Effector CD4-positive, alpha-beta T cell (primary cell): ENCODE data around the gene KIF1B.
"Not testable (repeated sequence)": the region's sequence is repeated elsewhere in the genome, so short reads cannot be mapped to it uniquely, and the experiment has no call there.

Experiments
- DNase-seq: peaks from one replicate; pipeline ENCODE4 v3.0.0-alpha.2; 2020

KIF1B gene

GRCh38 chr1:10196976-10197375 is 13.4 kb upstream of the KIF1B start:
- no peak for DNase-seq

GRCh38 chr1:10200620-10201019 is 9.8 kb upstream of the KIF1B start:
- DNase-seq = no peak

GRCh38 chr1:10204003-10204642 is 6.2 kb upstream of the KIF1B start:
- DNase-seq = no peak

- not testable (repeated sequence) for DNase-seq
Observed at GRCh38 chr1:10205206-10205605, 5.2 kb upstream of the KIF1B start.

- DNase-seq = no peak
Observed at GRCh38 chr1:10207810-10208209, 2.6 kb upstream of the KIF1B start.

- no peak for DNase-seq
Observed at GRCh38 chr1:10208537-10208936, 1.8 kb upstream of the KIF1B start.

- no peak for DNase-seq
Observed at GRCh38 chr1:10209590-10209904, 823 bp upstream of the KIF1B start.

- DNase-seq = no peak
Observed at GRCh38 chr1:10210841-10211804, 753 bp downstream of the KIF1B start.

GRCh38 chr1:10211805-10212410 is 1.5 kb downstream of the KIF1B start:
- DNase-seq = no peak

GRCh38 chr1:10212476-10212875 is 2.1 kb downstream of the KIF1B start:
- DNase-seq = no peak

- no peak for DNase-seq
Observed at GRCh38 chr1:10213186-10213705, 2.9 kb downstream of the KIF1B start.

GRCh38 chr1:10216090-10216749 is 5.8 kb downstream of the KIF1B start:
- DNase-seq = no peak

GRCh38 chr1:10217748-10218441 is 7.5 kb downstream of the KIF1B start:
- no peak for DNase-seq

GRCh38 chr1:10220200-10220599 is 9.8 kb downstream of the KIF1B start:
- DNase-seq = no peak

GRCh38 chr1:10220657-10221056 is 10.3 kb downstream of the KIF1B start:
- not testable (repeated sequence) for DNase-seq

GRCh38 chr1:10225573-10225972 is 15.2 kb downstream of the KIF1B start:
- no peak for DNase-seq

- no peak for DNase-seq
Observed at GRCh38 chr1:10228528-10228927, 18.2 kb downstream of the KIF1B start.

GRCh38 chr1:10229903-10230302 is 19.5 kb downstream of the KIF1B start:
- DNase-seq = no peak

GRCh38 chr1:10232163-10232562 is 21.8 kb downstream of the KIF1B start:
- no peak for DNase-seq

- no peak for DNase-seq
Observed at GRCh38 chr1:10236405-10237156, 26.2 kb downstream of the KIF1B start.

GRCh38 chr1:10237157-10237539 is 26.8 kb downstream of the KIF1B start:
- no peak for DNase-seq

GRCh38 chr1:10242135-10242534 is 31.8 kb downstream of the KIF1B start:
- DNase-seq = no peak
